Spinal cord (tissue), 10 donors: ENCODE data around the gene ZNF761. TPM values are rescaled to one million over a fixed set of nuclear protein-coding genes. Genes with fewer than 3 reads are reported as not detected.
"Not testable (repeated sequence)": the region's sequence is repeated elsewhere in the genome, so short reads cannot be mapped to it uniquely, and the experiment has no call there.

Source experiments
- DNase-seq, 6 donors: peaks; one replicate each; pipeline versions ENCODE4 v3.0.0 to v3.0.0-alpha.2; 2013 to 2015; ENCODE audit warnings: low spot score in 6 of 6, low read depth in 4 of 6
- H3K27ac ChIP-seq: one replicate; pipeline ENCODE4 v1.5.1; 2013; ENCODE audit warnings: low read depth, low read length, control low read depth
- H3K27me3 ChIP-seq: one replicate; pipeline ENCODE4 v1.6.1; 2013; ENCODE audit warnings: low read length; ENCODE audit not compliant: control insufficient read depth, insufficient read depth
- H3K36me3 ChIP-seq: one replicate; pipeline ENCODE4 v1.6.1; 2013; ENCODE audit warnings: low read length; ENCODE audit not compliant: control insufficient read depth, insufficient read depth
- H3K4me1 ChIP-seq: one replicate; pipeline ENCODE4 v1.6.1; 2013; ENCODE audit warnings: low read length; ENCODE audit not compliant: control insufficient read depth, insufficient read depth
- H3K4me3 ChIP-seq: one replicate; pipeline ENCODE4 v1.5.1; 2013; ENCODE audit warnings: low read depth, low read length, control low read depth
- H3K9me3 ChIP-seq: one replicate; pipeline ENCODE4 v1.6.1; 2013; ENCODE audit warnings: low read length; ENCODE audit not compliant: control insufficient read depth, insufficient read depth
- WGBS: methylation state at CpG from one replicate; pipeline ENCODE4 v1.1.5; 2013; ENCODE audit warnings: missing lambda C conversion rate; ENCODE audit not compliant: insufficient coverage; 5-methylcytosine and 5-hydroxymethylcytosine counted together
- polyA plus RNA-seq, 2 donors: library from polyadenylated mRNA; unstranded; fragments of 120-200 nt; gene quantifications; one replicate each; pipeline ENCODE4 v1.2.1, GENCODE V29; 2013; ENCODE audit not compliant: insufficient read length in 2 of 2
- small RNA-seq: library from RNA; depleted of rRNA; stranded (forward); fragments of <200 nt; gene quantifications from one replicate; pipeline ENCODE3, GENCODE V24; 2014; ENCODE audit warnings: low replicate concordance
- total RNA-seq, 2 donors: library from RNA; depleted of rRNA in 1 of 2; stranded (reverse); fragments of 120-200 nt in 1 of 2; fragments of >200 nt in 1 of 2; gene quantifications; one replicate each; pipeline versions ENCODE4 v1.2.3 to v1.2.4, GENCODE V29; 2013 to 2014
- donor health status: healthy.

ZNF761 gene
- total and polyA plus RNA-seq, 4 donors = 8.7 to 13.4 (median 9.4) TPM

GRCh38 chr19:53503671-53504364 is 72.0 kb downstream of the ZNF761 start:
- not testable (repeated sequence) for H3K27ac ChIP-seq, H3K4me1 ChIP-seq, H3K36me3 ChIP-seq, H3K27me3 ChIP-seq, H3K9me3 ChIP-seq
- WGBS = 1% methylated on average over 10 of the region's 14 CpGs
- DNase-seq = peak in 2 of 6 donors; percentile 22 to 87
- peak overlapping the region; percentile 12 for H3K4me3 ChIP-seq

- WGBS = 3% methylated on average over 5 of the region's 13 CpGs
- not testable (repeated sequence) for H3K4me1 ChIP-seq, H3K4me3 ChIP-seq, H3K36me3 ChIP-seq, H3K9me3 ChIP-seq, H3K27ac ChIP-seq, H3K27me3 ChIP-seq
- peak in 4 of 6 donors; percentile 6 to 91 (median 45) for DNase-seq
Measured at GRCh38 chr19:53504365-53504703, 72.5 kb downstream of the ZNF761 start.

GRCh38 chr19:53504885-53505284 is 73.1 kb downstream of the ZNF761 start:
- no peaks in the 10 kb centered on the region for H3K4me1 ChIP-seq
- DNase-seq = peak in 2 of 6 donors; percentile 10 to 62
- no peak overlapping the region for H3K4me3 ChIP-seq
- H3K27ac ChIP-seq = no peak overlapping the region
- WGBS = 13% methylated on average over 3 of the region's 7 CpGs
- no peaks in the 10 kb centered on the region for H3K9me3 ChIP-seq
- H3K27me3 ChIP-seq = no peaks in the 10 kb centered on the region
- no peaks in the 10 kb centered on the region for H3K36me3 ChIP-seq

- Histone ChIP-seq H3K4me1 (no peaks in the 10 kb centered on the region), H3K36me3 (no peaks in the 10 kb centered on the region), H3K4me3 (no peak overlapping the region), H3K27me3 (no peaks in the 10 kb centered on the region), H3K9me3 (no peaks in the 10 kb centered on the region), H3K27ac (no peak overlapping the region)
- WGBS = 46% methylated on average over 6 of the region's 8 CpGs
- DNase-seq = no peak
Measured at GRCh38 chr19:53506728-53507127, 74.9 kb downstream of the ZNF761 start.

Small RNA genes within 50 kb of the gene (small RNA-seq; reads per million reads assigned to genes)
- gene RPL39P36 = not detected

Other genes with a start within 250 kb of the ZNF761 start
- gene ZNF665, start 238.6 kb upstream of the ZNF761 start, total RNA-seq = 1 to 10 TPM; 5.4 to 8.5 TPM
- 1 to 10 TPM; 4.5 to 6.4 TPM for gene ZNF665, start 238.6 kb upstream of the ZNF761 start, polyA plus RNA-seq
- 10 to 100 TPM; 43.0 to 47.9 TPM for gene ZNF677, start 177.1 kb upstream of the ZNF761 start, total RNA-seq
- gene ZNF677, start 177.1 kb upstream of the ZNF761 start, polyA plus RNA-seq = 10 to 100 TPM; 39.2 to 42.6 TPM
- under 1 TPM in 1 of 2 donors, not detected in 1; 0.11 TPM for gene VN1R2, start 173.7 kb upstream of the ZNF761 start, total RNA-seq
- under 1 TPM in 1 of 2 donors, not detected in 1; 0.12 TPM for gene VN1R2, start 173.7 kb upstream of the ZNF761 start, polyA plus RNA-seq
- not detected for gene VN1R4, start 164.3 kb upstream of the ZNF761 start, total RNA-seq
- not detected for gene VN1R4, start 164.3 kb upstream of the ZNF761 start, polyA plus RNA-seq
- 10 to 100 TPM; 11.5 to 11.7 TPM for gene ZNF845, start 98.2 kb upstream of the ZNF761 start, total RNA-seq
- 1 to 10 TPM; 4.8 to 5.9 TPM for gene ZNF845, start 98.2 kb upstream of the ZNF761 start, polyA plus RNA-seq
- gene ZNF525, start 66.3 kb upstream of the ZNF761 start, total RNA-seq = 10 to 100 TPM; 12.2 to 14.8 TPM
- 1 to 10 TPM; 4.0 to 5.9 TPM for gene ZNF525, start 66.3 kb upstream of the ZNF761 start, polyA plus RNA-seq
- gene ZNF765, start 36.8 kb upstream of the ZNF761 start, total RNA-seq = 10 to 100 TPM; 16.3 to 16.4 TPM
- 10 to 100 TPM; 11.3 to 13.2 TPM for gene ZNF765, start 36.8 kb upstream of the ZNF761 start, polyA plus RNA-seq
- gene ZNF813, start 35.7 kb downstream of the ZNF761 start, total RNA-seq = 1 to 10 TPM; 5.1 TPM
- 1 to 10 TPM; 2.4 to 3.1 TPM for gene ZNF813, start 35.7 kb downstream of the ZNF761 start, polyA plus RNA-seq
- 10 to 100 TPM; 21.7 to 28.0 TPM for gene ZNF331, start 106.2 kb downstream of the ZNF761 start, total RNA-seq
- gene ZNF331, start 106.2 kb downstream of the ZNF761 start, polyA plus RNA-seq = 10 to 100 TPM; 23.6 to 37.3 TPM
- gene DPRX, start 200.0 kb downstream of the ZNF761 start, total RNA-seq = not detected
- not detected for gene DPRX, start 200.0 kb downstream of the ZNF761 start, polyA plus RNA-seq